GM12878 (cell line): Measurements from ENCODE around the gene NEGR1. TPM values are rescaled to one million over a fixed set of nuclear protein-coding genes. Genes with fewer than 3 reads are reported as not detected.

Experiments
- ATAC-seq: fragments of 200-7000 bp; cut with Tn5 transposase; 3 replicates; pipeline ENCODE4 v1.9.1; 2020; ENCODE audit warnings: mild to moderate bottlenecking, moderate library complexity
- BruUV-seq: library from RNA; stranded (reverse); fragments of 400-500 nt; replicated peaks from 2 replicates; lab custom pipeline; 2021; lab: Mats Ljungman, UMichigan
- CTCF ChIA-PET: fragments of 300-600 bp; sonication (Branson Sonifier 250); formaldehyde crosslinking; extraction: SDS; loops from one replicate; lab custom pipeline; 2021; ENCODE audit warnings: inconsistent platforms; lab: Yijun Ruan, JAX
- POLR2A ChIA-PET: fragments of 350-600 bp; formaldehyde crosslinking; extraction: SDS; loops from one replicate; lab custom pipeline; 2021; ENCODE audit warnings: inconsistent platforms; lab: Charles Lee
- RAD21 ChIA-PET: fragments of 300-600 bp; sonication (Branson Sonifier 250); formaldehyde crosslinking; loops from one replicate; lab custom pipeline; 2023; ENCODE audit warnings: antibody characterized with exemption; ENCODE audit not compliant: unreplicated experiment; lab: Charles Lee
- SMC1A ChIA-PET: fragments of 300-600 bp; sonication (Branson Sonifier 250); formaldehyde crosslinking; loops from one replicate; lab custom pipeline; 2023; ENCODE audit not compliant: unreplicated experiment, uncharacterized antibody; lab: Charles Lee
- DNase-seq: peaks from one replicate; pipeline ENCODE4 v3.0.0-alpha.2; 2011; ENCODE audit warnings: low read depth, low spot score
- FAIRE-seq: peaks from 3 replicates; lab custom pipeline; 2011; peaks lifted over from hg19 to GRCh38; lab: Jason Lieb, UNC
- H2AFZ ChIP-seq: 2 replicates; pipeline ENCODE4 v1.6.0; 2011; ENCODE audit warnings: low read depth, low read length, control low read depth; ENCODE audit not compliant: control insufficient read depth
- H3K27ac ChIP-seq: 2 replicates; pipeline ENCODE4 v1.5.1; 2011; ENCODE audit warnings: control low read depth; ENCODE audit not compliant: control insufficient read depth, insufficient read depth
- H3K27me3 ChIP-seq, 2 experiments: replicated peaks in 1 of 2; 2 replicates each; pipeline versions ENCODE4 v1.6.0 to v1.6.1; 2011; ENCODE audit warnings: low read length in 1 of 2; ENCODE audit not compliant: control insufficient read depth in 2 of 2, insufficient read depth in 2 of 2
- H3K36me3 ChIP-seq, 2 experiments: 2 replicates each; pipeline ENCODE4 v1.5.1; 2011; ENCODE audit warnings: low read length in 1 of 2; ENCODE audit not compliant: control insufficient read depth in 2 of 2, insufficient read depth in 2 of 2
- H3K4me1 ChIP-seq: 2 replicates; pipeline ENCODE4 v1.6.1; 2011; ENCODE audit warnings: mild to moderate bottlenecking, low read length, moderate library complexity, mixed read lengths; ENCODE audit not compliant: control insufficient read depth, insufficient read depth
- H3K4me2 ChIP-seq: 2 replicates; pipeline ENCODE4 v1.6.0; 2011; ENCODE audit warnings: control low read depth; ENCODE audit not compliant: control insufficient read depth, insufficient read depth
- H3K4me3 ChIP-seq: fragments of 200-600 bp; sonication (generic); 2 replicates; pipeline ENCODE4 v1.5.1; 2016
- H3K79me2 ChIP-seq: 2 replicates; pipeline ENCODE4 v1.6.0; 2011; ENCODE audit warnings: low read length; ENCODE audit not compliant: control insufficient read depth, insufficient read depth
- H3K9ac ChIP-seq: 2 replicates; pipeline ENCODE4 v1.8.0; 2011; ENCODE audit warnings: low read length, control low read depth, mixed read lengths; ENCODE audit not compliant: control insufficient read depth, insufficient read depth
- H3K9me3 ChIP-seq: replicated peaks from 3 replicates; pipeline ENCODE4 v1.5.1; 2011; ENCODE audit warnings: mild to moderate bottlenecking, low read length; ENCODE audit not compliant: control insufficient read depth, insufficient read depth
- H4K20me1 ChIP-seq: 2 replicates; pipeline ENCODE4 v1.6.0; 2011; ENCODE audit not compliant: control insufficient read depth, insufficient read depth
- CREB1 ChIP-seq: IDR thresholded peaks from 2 replicates; pipeline ENCODE4 v1.6.1; 2012; ENCODE audit warnings: low read depth, mild to moderate bottlenecking, inconsistent platforms
- EED ChIP-seq: sonication (generic); IDR thresholded peaks from 2 replicates; pipeline ENCODE4 v1.6.1; 2016; ENCODE audit warnings: antibody characterized with exemption, low read depth
- GABPA ChIP-seq: IDR thresholded peaks from 2 replicates; pipeline ENCODE4 v1.6.1; 2014; ENCODE audit warnings: antibody characterized with exemption, low read depth, mild to moderate bottlenecking, inconsistent platforms
- KAT2A ChIP-seq: conservative IDR thresholded peaks from 2 replicates; pipeline ENCODE4 v1.6.1; 2011; ENCODE audit warnings: low read depth, low read length; ENCODE audit not compliant: control insufficient read depth
- KLF5 ChIP-seq: fragments of 450-650 bp; IDR thresholded peaks from 2 replicates; pipeline ENCODE4 v1.6.1; 2014; ENCODE audit warnings: mild to moderate bottlenecking; ENCODE audit not compliant: partially characterized antibody
- LARP7 ChIP-seq: fragments of 450-650 bp; IDR thresholded peaks from 2 replicates; pipeline ENCODE4 v1.6.1; 2017; ENCODE audit warnings: mild to moderate bottlenecking
- MEF2A ChIP-seq: IDR thresholded peaks from 2 replicates; pipeline ENCODE4 v1.6.1; 2011; ENCODE audit warnings: low read depth, mild to moderate bottlenecking, low read length, moderate library complexity; ENCODE audit not compliant: insufficient read depth
- MXI1 ChIP-seq: fragments of 150-350 bp; IDR thresholded peaks from 2 replicates; pipeline ENCODE4 v1.6.1; 2011; ENCODE audit warnings: low read depth, mild to moderate bottlenecking, inconsistent platforms, low read length, improper control_type of control experiment
- MYC ChIP-seq: IDR thresholded peaks from 2 replicates; pipeline ENCODE4 v1.6.1; 2011; ENCODE audit warnings: mild to moderate bottlenecking, low read length, moderate library complexity, inconsistent platforms; ENCODE audit not compliant: insufficient read depth, insufficient replicate concordance, insufficient read length, severe bottlenecking
- NBN ChIP-seq: fragments of 450-650 bp; IDR thresholded peaks from 2 replicates; pipeline ENCODE4 v1.6.1; 2016
- SUPT20H ChIP-seq: IDR thresholded peaks from 2 replicates; pipeline ENCODE4 v1.6.1; 2011; ENCODE audit warnings: low read depth, mild to moderate bottlenecking, low read length, moderate library complexity, borderline replicate concordance; ENCODE audit not compliant: control insufficient read depth
- ZNF24 ChIP-seq: fragments of 450-650 bp; IDR thresholded peaks from 2 replicates; pipeline ENCODE4 v1.6.1; 2017; ENCODE audit warnings: antibody characterized with exemption, mild to moderate bottlenecking
- WGBS: methylation state at CpG from one replicate; pipeline ENCODE4 v1.1.6; 2016; ENCODE audit warnings: low lambda C conversion rate; ENCODE audit not compliant: insufficient replicate concordance, insufficient coverage; ENCODE audit errors: missing lambda C conversion rate; 5-methylcytosine and 5-hydroxymethylcytosine counted together
- in situ Hi-C: fragments of 300-500 bp; cut with MboI; formaldehyde crosslinking; loops from 9 replicates; pipeline ENCODE4 v1.14.3; 2018; ENCODE audit warnings: mixed read lengths
- intact Hi-C: fragments of 100-400 bp; cut with micrococcal nuclease; formaldehyde crosslinking; loops from one replicate; pipeline ENCODE4 v1.14.2; 2022; ENCODE audit not compliant: unreplicated experiment
- polyA plus RNA-seq, 11 experiments: library from polyadenylated mRNA; depleted of rRNA in 4 of 11; unstranded in 6 of 11; stranded (reverse) in 5 of 11; fragments of >200 nt; fragmentation: Nextera tagmentation in 4 of 11; fragmentation: Illumina TruSeq in 1 of 11; extraction: Ambion mirVana in 4 of 11; extraction: Trizol in 1 of 11; gene quantifications; 1 replicate in 1 of 11; 2 replicates in 10 of 11; pipeline versions ENCODE4 v1.2.1 to v1.2.3, GENCODE V29; 2011 to 2016; ENCODE audit warnings: inconsistent platforms in 2 of 11, missing spikeins in 2 of 11, low read depth in 1 of 11
- total RNA-seq, 4 experiments: library from RNA; depleted of rRNA in 3 of 4; stranded (reverse); fragments of >200 nt in 3 of 4; fragmentation: Illumina TruSeq in 1 of 4; extraction: Trizol in 1 of 4; gene quantifications; 2 replicates each; pipeline versions ENCODE4 v1.2.1 to v1.2.3, GENCODE V29; 2013 to 2021
- TF ChIP-seq, protein P1 (sequence below): fragments of 150-350 bp; IDR thresholded peaks from 2 replicates; pipeline ENCODE4 v1.6.1; 2016; ENCODE audit warnings: low read depth, low read length
- TF ChIP-seq, protein P2 (sequence below): IDR thresholded peaks from 2 replicates; pipeline ENCODE4 v1.6.1; 2012; ENCODE audit warnings: low read depth, low read length, improper control_type of control experiment
- TF ChIP-seq, protein P3 (sequence below): fragments of 450-650 bp; IDR thresholded peaks from 2 replicates; pipeline ENCODE4 v1.6.1; 2016; ENCODE audit warnings: mild to moderate bottlenecking

NEGR1 gene
- total and polyA plus RNA-seq, 10 of the 15 experiments (the other 5 are each of a cell fraction or from before 2014, with no cell fraction given) = under 0.01 to 0.03 (median 0.01) TPM; not detected in 7

DNA sequence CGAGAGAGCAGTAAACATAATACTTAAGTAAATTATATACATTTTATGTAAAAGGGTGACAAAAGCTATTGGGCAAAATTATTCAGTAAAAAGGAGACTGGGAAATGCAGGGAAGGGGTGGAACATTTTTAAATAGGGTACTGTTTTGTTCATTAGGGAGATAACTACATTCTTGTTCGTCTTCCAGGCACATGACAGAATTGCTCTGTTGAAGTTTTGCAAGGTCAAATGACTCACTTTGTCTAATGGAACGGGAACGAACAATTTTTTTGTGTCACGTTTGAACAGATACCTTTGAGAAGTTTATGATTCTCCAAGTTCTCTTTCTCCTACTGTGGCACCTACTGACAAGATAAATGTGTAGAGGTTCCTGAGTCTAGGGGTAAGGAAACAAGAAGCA lies 819.2 kb downstream of the NEGR1 start:
- in situ Hi-C loops (no loop called here), intact Hi-C loops (no loop called here)
- no peak overlapping the region for H3K4me2 ChIP-seq
- TF ChIP-seq KLF5 = no peak
- TF ChIP-seq LARP7 = no peak
- no peak for TF ChIP-seq SUPT20H
- TF ChIP-seq NBN = no peak
- no peak for TF ChIP-seq CREB1
- TF ChIP-seq GABPA = no peak
- no peak for TF ChIP-seq MEF2A
- no peak for TF ChIP-seq KAT2A
- no peak for TF ChIP-seq EED
- TF ChIP-seq ZNF24 = no peak
- H3K4me3 ChIP-seq = no peak overlapping the region
- FAIRE-seq = no peak
- H3K27ac ChIP-seq = no peak overlapping the region
- BruUV-seq = no TSS peak
- ATAC-seq = no peak
- H3K27me3 ChIP-seq = no peaks in the 10 kb centered on the region
- no peaks in the 10 kb centered on the region for H3K79me2 ChIP-seq
- ChIA-PET SMC1A (interaction anchor here (1.0 kb wide), 1 partner anchor 676 kb away, joined by 3 read pairs; no protein-coding TSS in a partner anchor), RAD21 (no interaction called here), POLR2A (no interaction called here), CTCF (no interaction called here)
- H2AFZ ChIP-seq = no peak overlapping the region
- H3K4me1 ChIP-seq = no peaks in the 10 kb centered on the region
- H3K36me3 ChIP-seq = no peaks in the 10 kb centered on the region
- no peak overlapping the region for H3K9ac ChIP-seq
- H4K20me1 ChIP-seq = no peaks in the 10 kb centered on the region
- WGBS = 13% methylated on average over 5 of the region's 5 CpGs
- DNase-seq = no peak
- no peaks in the 10 kb centered on the region for H3K9me3 ChIP-seq

DNA sequence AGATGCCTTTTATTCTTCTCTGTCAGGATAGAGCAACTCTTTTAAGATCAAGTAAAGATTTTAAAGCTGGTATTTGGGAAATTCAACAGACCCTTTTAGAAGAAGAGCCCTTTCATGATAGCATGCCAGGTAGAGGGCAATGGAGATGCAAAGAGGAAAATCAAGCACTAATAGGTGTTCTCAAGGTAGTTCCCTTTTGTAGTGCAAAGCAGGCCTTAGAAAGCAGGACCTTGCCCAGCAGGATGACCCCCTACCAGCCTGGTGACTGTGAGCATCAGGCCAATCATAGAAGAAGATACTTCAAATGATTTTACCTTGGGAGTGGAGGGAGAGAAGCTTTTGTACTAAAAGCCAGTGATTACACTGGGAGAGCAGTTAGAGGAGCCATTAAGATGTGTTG lies 820.1 kb downstream of the NEGR1 start:
- H3K27me3 ChIP-seq = no peaks in the 10 kb centered on the region
- H3K9me3 ChIP-seq = no peaks in the 10 kb centered on the region
- no peaks in the 10 kb centered on the region for H3K4me1 ChIP-seq
- BruUV-seq = no TSS peak
- no peak overlapping the region for H3K4me2 ChIP-seq
- no peak overlapping the region for H3K9ac ChIP-seq
- H4K20me1 ChIP-seq = no peaks in the 10 kb centered on the region
- no peak overlapping the region for H2AFZ ChIP-seq
- H3K36me3 ChIP-seq = no peaks in the 10 kb centered on the region
- ChIA-PET RAD21 (no interaction called here), CTCF (no interaction called here), SMC1A (interaction anchor here (1.0 kb wide), 1 partner anchor 675 kb away, joined by 3 read pairs; no protein-coding TSS in a partner anchor), POLR2A (no interaction called here)
- H3K27ac ChIP-seq = no peak overlapping the region
- in situ Hi-C loops = no loop called here
- intact Hi-C loops = no loop called here
- no peak overlapping the region for H3K4me3 ChIP-seq
- no peak for FAIRE-seq
- ATAC-seq = no peak
- no peaks in the 10 kb centered on the region for H3K79me2 ChIP-seq
- no peak for DNase-seq
- TF ChIP-seq, protein P1, sequence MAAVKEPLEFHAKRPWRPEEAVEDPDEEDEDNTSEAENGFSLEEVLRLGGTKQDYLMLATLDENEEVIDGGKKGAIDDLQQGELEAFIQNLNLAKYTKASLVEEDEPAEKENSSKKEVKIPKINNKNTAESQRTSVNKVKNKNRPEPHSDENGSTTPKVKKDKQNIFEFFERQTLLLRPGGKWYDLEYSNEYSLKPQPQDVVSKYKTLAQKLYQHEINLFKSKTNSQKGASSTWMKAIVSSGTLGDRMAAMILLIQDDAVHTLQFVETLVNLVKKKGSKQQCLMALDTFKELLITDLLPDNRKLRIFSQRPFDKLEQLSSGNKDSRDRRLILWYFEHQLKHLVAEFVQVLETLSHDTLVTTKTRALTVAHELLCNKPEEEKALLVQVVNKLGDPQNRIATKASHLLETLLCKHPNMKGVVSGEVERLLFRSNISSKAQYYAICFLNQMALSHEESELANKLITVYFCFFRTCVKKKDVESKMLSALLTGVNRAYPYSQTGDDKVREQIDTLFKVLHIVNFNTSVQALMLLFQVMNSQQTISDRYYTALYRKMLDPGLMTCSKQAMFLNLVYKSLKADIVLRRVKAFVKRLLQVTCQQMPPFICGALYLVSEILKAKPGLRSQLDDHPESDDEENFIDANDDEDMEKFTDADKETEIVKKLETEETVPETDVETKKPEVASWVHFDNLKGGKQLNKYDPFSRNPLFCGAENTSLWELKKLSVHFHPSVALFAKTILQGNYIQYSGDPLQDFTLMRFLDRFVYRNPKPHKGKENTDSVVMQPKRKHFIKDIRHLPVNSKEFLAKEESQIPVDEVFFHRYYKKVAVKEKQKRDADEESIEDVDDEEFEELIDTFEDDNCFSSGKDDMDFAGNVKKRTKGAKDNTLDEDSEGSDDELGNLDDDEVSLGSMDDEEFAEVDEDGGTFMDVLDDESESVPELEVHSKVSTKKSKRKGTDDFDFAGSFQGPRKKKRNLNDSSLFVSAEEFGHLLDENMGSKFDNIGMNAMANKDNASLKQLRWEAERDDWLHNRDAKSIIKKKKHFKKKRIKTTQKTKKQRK = no peak
- TF ChIP-seq MXI1 (no peak), NBN (no peak), MYC (no peak)
- TF ChIP-seq, protein P2, sequence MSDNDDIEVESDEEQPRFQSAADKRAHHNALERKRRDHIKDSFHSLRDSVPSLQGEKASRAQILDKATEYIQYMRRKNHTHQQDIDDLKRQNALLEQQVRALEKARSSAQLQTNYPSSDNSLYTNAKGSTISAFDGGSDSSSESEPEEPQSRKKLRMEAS = no peak
- TF ChIP-seq, protein P3, sequence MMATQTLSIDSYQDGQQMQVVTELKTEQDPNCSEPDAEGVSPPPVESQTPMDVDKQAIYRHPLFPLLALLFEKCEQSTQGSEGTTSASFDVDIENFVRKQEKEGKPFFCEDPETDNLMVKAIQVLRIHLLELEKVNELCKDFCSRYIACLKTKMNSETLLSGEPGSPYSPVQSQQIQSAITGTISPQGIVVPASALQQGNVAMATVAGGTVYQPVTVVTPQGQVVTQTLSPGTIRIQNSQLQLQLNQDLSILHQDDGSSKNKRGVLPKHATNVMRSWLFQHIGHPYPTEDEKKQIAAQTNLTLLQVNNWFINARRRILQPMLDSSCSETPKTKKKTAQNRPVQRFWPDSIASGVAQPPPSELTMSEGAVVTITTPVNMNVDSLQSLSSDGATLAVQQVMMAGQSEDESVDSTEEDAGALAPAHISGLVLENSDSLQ = no peak
